Hematopoietic multipotent progenitor cell treated with erythropoietin and hydrocortisone succinate and interleukin-3 and kit ligand, for 8 days (in vitro differentiated cells): ENCODE results near the gene PEF1.

ENCODE experiments used
- DNase-seq: peaks from one replicate; pipeline ENCODE4 v3.0.0-alpha.2; 2015

PEF1 gene

GRCh38 chr1:31626223-31627207 lies 18.2 kb downstream of the PEF1 start:
- DNase-seq = no peak

GRCh38 chr1:31625561-31626222 lies 19.0 kb downstream of the PEF1 start:
- no peak for DNase-seq

GRCh38 chr1:31624731-31625514 lies 19.8 kb downstream of the PEF1 start:
- no peak for DNase-seq

- no peak for DNase-seq
Observed at GRCh38 chr1:31624309-31624708, 20.4 kb downstream of the PEF1 start.

- DNase-seq = no peak
Observed at GRCh38 chr1:31623365-31623764, 21.3 kb downstream of the PEF1 start.

GRCh38 chr1:31621847-31622730 lies 22.6 kb downstream of the PEF1 start:
- DNase-seq = no peak

- DNase-seq = no peak
Observed at GRCh38 chr1:31621498-31621820, 23.2 kb downstream of the PEF1 start.

GRCh38 chr1:31620631-31621497 lies 23.8 kb downstream of the PEF1 start:
- no peak for DNase-seq

GRCh38 chr1:31618916-31619846 lies 25.5 kb downstream of the PEF1 start:
- DNase-seq = no peak

- DNase-seq = no peak
Observed at GRCh38 chr1:31617916-31618746, 26.5 kb downstream of the PEF1 start.

- DNase-seq = no peak
Observed at GRCh38 chr1:31617218-31617915, 27.3 kb downstream of the PEF1 start, which contains the start of gene HCRTR1. Gene HCRTR1 (plus strand): TSS chr1:31617689. CDS start chr1:31619193, 1,504 bp downstream.

- no peak for DNase-seq
Observed at GRCh38 chr1:31615939-31616338, 28.7 kb downstream of the PEF1 start.

- no peak for DNase-seq
Observed at GRCh38 chr1:31615414-31615813, 29.3 kb downstream of the PEF1 start.

GRCh38 chr1:31614414-31615005 lies 30.2 kb downstream of the PEF1 start:
- DNase-seq = no peak

GRCh38 chr1:31609514-31610118 lies 35.1 kb downstream of the PEF1 start:
- no peak for DNase-seq

GRCh38 chr1:31607360-31607759 lies 37.3 kb downstream of the PEF1 start:
- no peak for DNase-seq

GRCh38 chr1:31605908-31606427 lies 38.7 kb downstream of the PEF1 start:
- DNase-seq = no peak
